Liver (tissue), 9 donors: Measurements from ENCODE around the gene PLA1A. TPM values are rescaled to one million over a fixed set of nuclear protein-coding genes. Genes with fewer than 3 reads are reported as not detected.
"Not testable (repeated sequence)": the region's sequence is repeated elsewhere in the genome, so short reads cannot be mapped to it uniquely, and the experiment has no call there.

ENCODE experiments used
- DNase-seq: peaks from one replicate; pipeline ENCODE4 v3.0.0-alpha.2; 2017; ENCODE audit warnings: low spot score
- H3K27ac ChIP-seq, 2 donors: one replicate each; pipeline ENCODE4 v1.7.0; 2013; ENCODE audit warnings: inconsistent platforms in 2 of 2, low read length in 2 of 2, control low read depth in 1 of 2, low read depth in 1 of 2, mild to moderate bottlenecking in 1 of 2
- H3K27me3 ChIP-seq, 4 donors: one replicate each; pipeline versions ENCODE4 v1.6.1 to v1.7.0; 2013; ENCODE audit warnings: low read length in 3 of 4, inconsistent platforms in 1 of 4, mild to moderate bottlenecking in 1 of 4, moderate library complexity in 1 of 4; ENCODE audit not compliant: control insufficient read depth in 4 of 4, insufficient read depth in 4 of 4
- H3K36me3 ChIP-seq, 4 donors: one replicate each; pipeline versions ENCODE4 v1.6.1 to v1.7.0; 2013; ENCODE audit warnings: low read length in 3 of 4, mild to moderate bottlenecking in 3 of 4, low read depth in 1 of 4, moderate library complexity in 1 of 4; ENCODE audit not compliant: control insufficient read depth in 4 of 4, insufficient read depth in 3 of 4
- H3K4me1 ChIP-seq, 4 donors: one replicate each; pipeline versions ENCODE4 v1.6.1 to v1.7.0; 2013; ENCODE audit warnings: low read length in 3 of 4, mild to moderate bottlenecking in 3 of 4, moderate library complexity in 1 of 4; ENCODE audit not compliant: control insufficient read depth in 4 of 4, insufficient read depth in 4 of 4
- H3K4me3 ChIP-seq, 3 donors: one replicate each; pipeline versions ENCODE4 v1.6.1 to v1.7.0; 2013; ENCODE audit warnings: low read length in 3 of 3, control low read depth in 1 of 3, low read depth in 1 of 3, mild to moderate bottlenecking in 1 of 3
- H3K9ac ChIP-seq, 2 donors: one replicate each; pipeline ENCODE4 v1.7.0; 2013; ENCODE audit warnings: low read length in 2 of 2, mild to moderate bottlenecking in 2 of 2, moderate library complexity in 2 of 2, control low read depth in 1 of 2, low read depth in 1 of 2
- H3K9me3 ChIP-seq, 4 donors: one replicate each; pipeline versions ENCODE4 v1.6.1 to v1.7.0; 2013; ENCODE audit warnings: low read length in 3 of 4; ENCODE audit not compliant: control insufficient read depth in 4 of 4
- EGR1 ChIP-seq, 2 donors: IDR thresholded peaks; 2 replicates each; pipeline ENCODE4 v1.6.1; 2016 to 2018; ENCODE audit warnings: antibody characterized with exemption in 2 of 2, low read depth in 2 of 2
- FOXA1 ChIP-seq: IDR thresholded peaks from 2 replicates; pipeline ENCODE4 v1.6.1; 2016; ENCODE audit warnings: antibody characterized with exemption
- FOXA2 ChIP-seq: IDR thresholded peaks from 2 replicates; pipeline ENCODE4 v1.6.1; 2016; ENCODE audit warnings: antibody characterized with exemption
- GABPA ChIP-seq, 2 donors: IDR thresholded peaks in 1 of 2; conservative IDR thresholded peaks in 1 of 2; 2 replicates each; pipeline ENCODE4 v1.6.1; 2016; ENCODE audit warnings: antibody characterized with exemption in 2 of 2, mild to moderate bottlenecking in 1 of 2, moderate library complexity in 1 of 2
- HNF4G ChIP-seq: IDR thresholded peaks from 2 replicates; pipeline ENCODE4 v1.6.1; 2016; ENCODE audit warnings: antibody characterized with exemption
- YY1 ChIP-seq: IDR thresholded peaks from 2 replicates; pipeline ENCODE4 v1.6.1; 2016; ENCODE audit warnings: antibody characterized with exemption, mild to moderate bottlenecking
- WGBS: extraction: QIAGEN DNeasy Blood & Tissue Kit; methylation state at CpG from one replicate; pipeline ENCODE4 v1.1.7; 2013; 5-methylcytosine and 5-hydroxymethylcytosine counted together
- polyA plus RNA-seq, 2 donors: library from polyadenylated mRNA; stranded (reverse) in 1 of 2; unstranded in 1 of 2; fragments of 200-250 nt in 1 of 2; fragments of >200 nt in 1 of 2; fragmentation: Nextera tagmentation in 1 of 2; extraction: Ambion mirVana in 1 of 2; gene quantifications; one replicate each; pipeline versions ENCODE4 v1.2.1 to v1.2.3, GENCODE V29; 2013 to 2015
- total RNA-seq, 2 donors: library from RNA; depleted of rRNA; stranded (reverse); fragments of >200 nt; gene quantifications; one replicate each; pipeline ENCODE4 v1.2.3, GENCODE V29; 2014
- TF ChIP-seq, protein P1 (sequence below): IDR thresholded peaks from 2 replicates; pipeline ENCODE4 v1.6.1; 2016; ENCODE audit warnings: antibody characterized with exemption
- TF ChIP-seq, protein P2 (sequence below): fragments of 150-350 bp; IDR thresholded peaks from 2 replicates; pipeline ENCODE4 v1.5.1; 2017; ENCODE audit warnings: improper control_type of control experiment, low read depth, low read length; ENCODE audit not compliant: missing input control
- TF ChIP-seq, protein P3 (sequence below): IDR thresholded peaks from 2 replicates; pipeline ENCODE4 v1.6.1; 2016; ENCODE audit warnings: antibody characterized with exemption
- donor health status: healthy.
- donor health status: healthy.
- donor health status: healthy.
- donor health status: healthy.
- donor health status: healthy.

PLA1A gene
- total and polyA plus RNA-seq, 4 donors: 6.0 to 63.9 (median 33.0) TPM

DNA sequence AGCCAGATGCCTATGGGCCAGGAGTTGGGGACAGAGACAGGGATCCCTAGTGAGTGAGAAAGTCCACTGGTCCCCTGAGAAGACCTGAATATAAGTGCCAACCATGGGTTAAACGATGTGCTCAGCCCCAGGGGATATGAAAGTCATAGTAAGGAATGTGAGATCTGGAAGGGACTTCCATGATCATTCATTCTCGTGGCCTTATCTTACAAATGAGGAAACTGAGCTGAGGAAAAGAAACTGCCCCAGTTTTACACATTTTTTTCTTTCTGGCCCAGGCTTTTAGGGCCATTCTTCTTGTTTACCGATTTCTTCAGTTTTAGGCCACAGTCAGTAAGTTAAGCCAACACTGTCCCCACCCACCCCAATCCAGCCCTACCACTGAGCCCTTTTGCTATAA lies 49.3 kb upstream of the PLA1A start (continued):
- TF ChIP-seq, protein P1, sequence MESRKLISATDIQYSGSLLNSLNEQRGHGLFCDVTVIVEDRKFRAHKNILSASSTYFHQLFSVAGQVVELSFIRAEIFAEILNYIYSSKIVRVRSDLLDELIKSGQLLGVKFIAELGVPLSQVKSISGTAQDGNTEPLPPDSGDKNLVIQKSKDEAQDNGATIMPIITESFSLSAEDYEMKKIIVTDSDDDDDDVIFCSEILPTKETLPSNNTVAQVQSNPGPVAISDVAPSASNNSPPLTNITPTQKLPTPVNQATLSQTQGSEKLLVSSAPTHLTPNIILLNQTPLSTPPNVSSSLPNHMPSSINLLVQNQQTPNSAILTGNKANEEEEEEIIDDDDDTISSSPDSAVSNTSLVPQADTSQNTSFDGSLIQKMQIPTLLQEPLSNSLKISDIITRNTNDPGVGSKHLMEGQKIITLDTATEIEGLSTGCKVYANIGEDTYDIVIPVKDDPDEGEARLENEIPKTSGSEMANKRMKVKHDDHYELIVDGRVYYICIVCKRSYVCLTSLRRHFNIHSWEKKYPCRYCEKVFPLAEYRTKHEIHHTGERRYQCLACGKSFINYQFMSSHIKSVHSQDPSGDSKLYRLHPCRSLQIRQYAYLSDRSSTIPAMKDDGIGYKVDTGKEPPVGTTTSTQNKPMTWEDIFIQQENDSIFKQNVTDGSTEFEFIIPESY: no peak

DNA sequence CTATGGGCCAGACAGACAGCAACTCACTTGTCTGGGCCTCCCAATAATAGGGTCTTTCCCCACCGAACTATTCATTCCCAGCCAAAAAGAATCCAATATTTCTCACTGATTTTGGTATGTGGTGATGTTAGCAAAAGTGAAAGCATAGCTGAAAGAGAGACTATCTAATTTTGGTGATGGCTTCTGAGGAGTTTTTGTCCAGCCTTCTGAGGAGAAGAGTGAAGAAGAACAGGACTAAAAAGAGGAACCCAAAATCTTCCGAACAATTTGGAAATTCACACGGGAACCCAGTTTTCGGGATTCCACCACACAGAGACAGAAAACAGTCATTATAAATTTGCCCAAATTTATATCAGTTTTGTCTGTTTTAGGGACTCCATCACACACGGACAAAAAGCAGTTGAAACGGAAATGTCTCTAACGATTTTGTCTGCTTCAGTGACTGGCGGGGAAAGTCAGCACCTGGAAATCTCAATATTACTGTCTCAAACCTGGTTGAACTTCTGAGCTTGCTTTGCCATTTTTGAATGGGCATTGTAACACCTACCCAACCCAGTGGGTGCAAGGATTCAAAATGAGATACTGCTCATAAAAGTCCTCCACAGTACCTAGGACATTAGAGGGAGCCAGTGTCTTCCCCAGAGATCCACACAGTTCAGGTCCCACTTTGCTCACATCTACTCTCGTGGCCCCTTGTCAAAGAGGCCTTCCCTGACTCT lies 47.3 kb upstream of the PLA1A start:
- no peaks in the 10 kb centered on the region for H3K27me3 ChIP-seq
- H3K27ac ChIP-seq: no peak overlapping the region
- no peaks in the 10 kb centered on the region for H3K9me3 ChIP-seq
- DNase-seq: no peak
- H3K36me3 ChIP-seq: no peaks in the 10 kb centered on the region
- TF ChIP-seq GABPA (IDR thresholded peaks at IDR 0.05 in 1 of 2, conservative IDR thresholded peaks at IDR 0.05 in 1 of 2): no peak
- TF ChIP-seq FOXA2: no peak
- TF ChIP-seq FOXA1: no peak
- TF ChIP-seq YY1: no peak
- TF ChIP-seq, protein P2, sequence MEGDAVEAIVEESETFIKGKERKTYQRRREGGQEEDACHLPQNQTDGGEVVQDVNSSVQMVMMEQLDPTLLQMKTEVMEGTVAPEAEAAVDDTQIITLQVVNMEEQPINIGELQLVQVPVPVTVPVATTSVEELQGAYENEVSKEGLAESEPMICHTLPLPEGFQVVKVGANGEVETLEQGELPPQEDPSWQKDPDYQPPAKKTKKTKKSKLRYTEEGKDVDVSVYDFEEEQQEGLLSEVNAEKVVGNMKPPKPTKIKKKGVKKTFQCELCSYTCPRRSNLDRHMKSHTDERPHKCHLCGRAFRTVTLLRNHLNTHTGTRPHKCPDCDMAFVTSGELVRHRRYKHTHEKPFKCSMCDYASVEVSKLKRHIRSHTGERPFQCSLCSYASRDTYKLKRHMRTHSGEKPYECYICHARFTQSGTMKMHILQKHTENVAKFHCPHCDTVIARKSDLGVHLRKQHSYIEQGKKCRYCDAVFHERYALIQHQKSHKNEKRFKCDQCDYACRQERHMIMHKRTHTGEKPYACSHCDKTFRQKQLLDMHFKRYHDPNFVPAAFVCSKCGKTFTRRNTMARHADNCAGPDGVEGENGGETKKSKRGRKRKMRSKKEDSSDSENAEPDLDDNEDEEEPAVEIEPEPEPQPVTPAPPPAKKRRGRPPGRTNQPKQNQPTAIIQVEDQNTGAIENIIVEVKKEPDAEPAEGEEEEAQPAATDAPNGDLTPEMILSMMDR: no peak
- TF ChIP-seq, protein P3, sequence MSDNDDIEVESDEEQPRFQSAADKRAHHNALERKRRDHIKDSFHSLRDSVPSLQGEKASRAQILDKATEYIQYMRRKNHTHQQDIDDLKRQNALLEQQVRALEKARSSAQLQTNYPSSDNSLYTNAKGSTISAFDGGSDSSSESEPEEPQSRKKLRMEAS: no peak
- TF ChIP-seq HNF4G: no peak
- TF ChIP-seq EGR1 (IDR thresholded peaks at IDR 0.05; ENCODE audit: low read depth in 2 of 2): no peak
- H3K9ac ChIP-seq: no peak overlapping the region
- WGBS: 93% methylated on average over 9 of the region's 9 CpGs
- no peaks in the 10 kb centered on the region for H3K4me1 ChIP-seq
- H3K4me3 ChIP-seq: no peak overlapping the region

DNA sequence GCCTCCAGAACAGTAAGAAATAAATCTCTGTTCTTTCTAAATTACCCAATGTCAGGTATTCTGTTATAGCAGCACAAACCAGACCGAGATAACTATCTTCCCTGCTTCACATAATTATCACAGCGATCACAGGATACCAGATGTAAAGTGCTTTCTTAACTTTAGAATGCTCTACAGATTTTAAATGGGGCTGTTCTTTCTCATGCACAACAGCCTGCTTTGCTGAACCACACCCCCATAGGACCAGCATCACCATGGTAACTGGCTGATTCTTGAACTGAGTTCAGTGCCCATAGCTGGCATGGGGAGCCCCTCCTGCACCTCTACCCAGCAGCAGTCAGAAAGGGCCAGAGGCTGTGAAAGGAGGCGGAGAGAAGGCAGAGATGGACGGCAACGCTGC lies 46.1 kb upstream of the PLA1A start:
- TF ChIP-seq FOXA1 (no peak), HNF4G (no peak)
- TF ChIP-seq, protein P2: no peak
- H3K4me3 ChIP-seq: no peak overlapping the region
- WGBS: 91% methylated on average over 5 of the region's 5 CpGs

DNA sequence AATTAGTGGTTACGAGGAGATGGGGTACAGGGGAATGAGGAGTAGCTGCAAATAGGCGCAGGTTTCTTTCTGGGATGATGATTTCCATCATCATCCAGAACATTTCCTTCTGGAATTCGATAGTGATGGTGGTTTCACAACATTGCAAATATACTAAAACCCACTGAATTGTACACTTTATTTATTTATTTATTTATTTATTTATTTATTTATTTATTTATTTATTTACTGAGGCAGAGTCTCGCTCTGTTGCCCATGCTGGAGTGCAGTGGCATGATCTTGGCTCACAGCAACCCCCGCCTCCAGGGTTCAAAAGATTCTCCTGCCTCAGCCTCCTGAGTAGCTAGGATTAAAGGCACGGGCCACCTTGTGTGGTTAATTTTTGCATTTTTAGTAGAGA lies 44.8 kb upstream of the PLA1A start:
- H3K9me3 ChIP-seq, DNase-seq, H3K4me3 ChIP-seq, H3K4me1 ChIP-seq, H3K27me3 ChIP-seq, H3K27ac ChIP-seq, H3K36me3 ChIP-seq, H3K9ac ChIP-seq: not testable (repeated sequence)
- WGBS: 94% methylated on average over 6 of the region's 6 CpGs

More for the DNA sequence above, 46.1 kb upstream of the PLA1A start:
- Histone ChIP-seq H3K4me1 (no peaks in the 10 kb centered on the region), H3K9ac (no peak overlapping the region), H3K27me3 (no peaks in the 10 kb centered on the region), H3K9me3 (no peaks in the 10 kb centered on the region), H3K27ac (no peak overlapping the region), H3K36me3 (no peaks in the 10 kb centered on the region)
- DNase-seq: no peak
